BE2C (cell line): Measurements from ENCODE around the gene PATJ.
"Not testable (repeated sequence)": the region's sequence is repeated elsewhere in the genome, so short reads cannot be mapped to it uniquely, and the experiment has no call there.

Experiments used
- DNase-seq: peaks from one replicate; pipeline ENCODE4 v3.0.0-alpha.2; 2020
- H3K27me3 ChIP-seq: fragments of 250-450 bp; sonication (Bioruptor Pico); 2 replicates; pipeline ENCODE4 v1.5.1; 2020; ENCODE audit warnings: mild to moderate bottlenecking
- H3K36me3 ChIP-seq: fragments of 250-450 bp; sonication (Bioruptor Pico); 2 replicates; pipeline ENCODE4 v1.5.1; 2020; ENCODE audit warnings: mild to moderate bottlenecking
- H3K4me1 ChIP-seq: fragments of 250-450 bp; sonication (Bioruptor Pico); 2 replicates; pipeline ENCODE4 v1.5.1; 2020
- H3K4me3 ChIP-seq: 2 replicates; pipeline ENCODE4 v1.5.1; 2011; ENCODE audit warnings: low read depth, low read length
- H3K9me3 ChIP-seq: fragments of 250-450 bp; sonication (Bioruptor Pico); 2 replicates; pipeline ENCODE4 v1.5.1; 2020
- CTCF ChIP-seq: IDR thresholded peaks from 2 replicates; pipeline ENCODE4 v1.5.1; 2012; ENCODE audit warnings: mild to moderate bottlenecking, low read depth, low read length

Gene PATJ

GRCh38 chr1:61956016-61956645 is 213.9 kb downstream of the PATJ start:
- H3K4me1 ChIP-seq = no peaks in the 10 kb centered on the region
- H3K36me3 ChIP-seq = no peaks in the 10 kb centered on the region
- no peaks in the 10 kb centered on the region for H3K9me3 ChIP-seq
- DNase-seq = no peak
- no peaks in the 10 kb centered on the region for H3K27me3 ChIP-seq
- H3K4me3 ChIP-seq = no peak overlapping the region
- no peak for TF ChIP-seq CTCF

- no peaks in the 10 kb centered on the region for H3K36me3 ChIP-seq
- no peak for DNase-seq
- H3K9me3 ChIP-seq = no peaks in the 10 kb centered on the region
- H3K4me3 ChIP-seq = no peak overlapping the region
- no peak for TF ChIP-seq CTCF
- no peaks in the 10 kb centered on the region for H3K4me1 ChIP-seq
- no peaks in the 10 kb centered on the region for H3K27me3 ChIP-seq
Observed at GRCh38 chr1:61956784-61957183, 214.5 kb downstream of the PATJ start.

GRCh38 chr1:61961009-61961408 is 218.7 kb downstream of the PATJ start:
- Histone ChIP-seq H3K36me3 (no peaks in the 10 kb centered on the region), H3K4me3 (no peak overlapping the region), H3K4me1 (no peaks in the 10 kb centered on the region), H3K9me3 (no peaks in the 10 kb centered on the region), H3K27me3 (no peaks in the 10 kb centered on the region)
- TF ChIP-seq CTCF = no peak
- no peak for DNase-seq

GRCh38 chr1:61962631-61963030 is 220.4 kb downstream of the PATJ start:
- Histone ChIP-seq H3K4me1 (no peaks in the 10 kb centered on the region), H3K4me3 (no peak overlapping the region), H3K36me3 (no peaks in the 10 kb centered on the region), H3K9me3 (no peaks in the 10 kb centered on the region), H3K27me3 (no peaks in the 10 kb centered on the region)
- DNase-seq = no peak
- no peak for TF ChIP-seq CTCF

GRCh38 chr1:61966450-61967225 is 224.4 kb downstream of the PATJ start:
- not testable (repeated sequence) for H3K27me3 ChIP-seq, DNase-seq, H3K9me3 ChIP-seq, H3K4me3 ChIP-seq, H3K36me3 ChIP-seq, H3K4me1 ChIP-seq

GRCh38 chr1:61967750-61968149 is 225.5 kb downstream of the PATJ start:
- Histone ChIP-seq H3K27me3 (no peaks in the 10 kb centered on the region), H3K4me3 (no peak overlapping the region), H3K36me3 (no peaks in the 10 kb centered on the region), H3K9me3 (no peaks in the 10 kb centered on the region), H3K4me1 (no peaks in the 10 kb centered on the region)
- no peak for DNase-seq
- no peak for TF ChIP-seq CTCF
